ENCODE measurements around the gene TMEM98. TPM values are rescaled to one million over a fixed set of nuclear protein-coding genes. Genes with fewer than 3 reads are reported as not detected.
"Not testable (repeated sequence)": the region's sequence is repeated elsewhere in the genome, so short reads cannot be mapped to it uniquely, and the experiment has no call there.

Gene TMEM98
- total RNA-seq, 1 donor from 2014 or later: 47.9 TPM

- no peak for ATAC-seq
- intact Hi-C loops (cut with DNase I): no loop called here
- TF ChIP-seq, protein P1, sequence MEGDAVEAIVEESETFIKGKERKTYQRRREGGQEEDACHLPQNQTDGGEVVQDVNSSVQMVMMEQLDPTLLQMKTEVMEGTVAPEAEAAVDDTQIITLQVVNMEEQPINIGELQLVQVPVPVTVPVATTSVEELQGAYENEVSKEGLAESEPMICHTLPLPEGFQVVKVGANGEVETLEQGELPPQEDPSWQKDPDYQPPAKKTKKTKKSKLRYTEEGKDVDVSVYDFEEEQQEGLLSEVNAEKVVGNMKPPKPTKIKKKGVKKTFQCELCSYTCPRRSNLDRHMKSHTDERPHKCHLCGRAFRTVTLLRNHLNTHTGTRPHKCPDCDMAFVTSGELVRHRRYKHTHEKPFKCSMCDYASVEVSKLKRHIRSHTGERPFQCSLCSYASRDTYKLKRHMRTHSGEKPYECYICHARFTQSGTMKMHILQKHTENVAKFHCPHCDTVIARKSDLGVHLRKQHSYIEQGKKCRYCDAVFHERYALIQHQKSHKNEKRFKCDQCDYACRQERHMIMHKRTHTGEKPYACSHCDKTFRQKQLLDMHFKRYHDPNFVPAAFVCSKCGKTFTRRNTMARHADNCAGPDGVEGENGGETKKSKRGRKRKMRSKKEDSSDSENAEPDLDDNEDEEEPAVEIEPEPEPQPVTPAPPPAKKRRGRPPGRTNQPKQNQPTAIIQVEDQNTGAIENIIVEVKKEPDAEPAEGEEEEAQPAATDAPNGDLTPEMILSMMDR (IDR thresholded peaks at IDR 0.05): no peak
- Histone ChIP-seq H3K27ac (no peak overlapping the region), H3K9me3 (no peaks in the 10 kb centered on the region), H3K27me3 (ENCODE audit: low read depth) (no peaks in the 10 kb centered on the region), H3K36me3 (no peaks in the 10 kb centered on the region), H3K4me1 (peaks cover 9% of the 10 kb centered on the region), H3K4me3 (no peak overlapping the region)
- no peak for DNase-seq
These were observed 45.2 kb upstream of the TMEM98 start for GRCh38 chr17:32882734-32883133.

GRCh38 chr17:32886951-32887350 is 41.0 kb upstream of the TMEM98 start:
- H3K36me3 ChIP-seq; H3K9me3 ChIP-seq; H3K27me3 ChIP-seq (ENCODE audit: low read depth); H3K4me1 ChIP-seq; ATAC-seq; H3K27ac ChIP-seq; H3K4me3 ChIP-seq; DNase-seq; intact Hi-C loops (cut with DNase I): not testable (repeated sequence)

GRCh38 chr17:32887410-32887809 is 40.5 kb upstream of the TMEM98 start:
- ATAC-seq; H3K27ac ChIP-seq; H3K4me3 ChIP-seq; H3K4me1 ChIP-seq; DNase-seq; H3K36me3 ChIP-seq; H3K27me3 ChIP-seq (ENCODE audit: low read depth); H3K9me3 ChIP-seq; intact Hi-C loops (cut with DNase I): not testable (repeated sequence)

DNA sequence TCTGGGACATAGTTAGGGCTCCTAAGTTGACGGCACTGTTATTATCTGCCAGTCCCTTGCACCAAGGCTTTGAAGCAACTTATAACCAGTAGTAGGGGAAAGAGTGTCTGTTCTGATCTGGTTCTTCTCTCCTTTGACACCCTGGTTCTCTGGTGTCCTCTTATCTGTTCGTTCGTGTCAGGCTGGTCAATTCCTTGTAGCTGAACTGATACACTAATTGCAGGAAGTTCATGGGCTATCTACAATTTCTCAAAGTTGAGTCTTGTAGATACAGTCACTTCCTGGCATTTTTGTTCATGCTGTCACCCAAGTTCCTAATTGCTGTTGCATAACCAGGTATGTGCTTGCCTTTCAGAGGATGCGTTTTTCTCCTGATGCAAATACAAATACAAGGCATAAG is 33.7 kb upstream of the TMEM98 start:
- no peak overlapping the region for H3K4me3 ChIP-seq
- H3K27me3 ChIP-seq (ENCODE audit: low read depth): no peaks in the 10 kb centered on the region
- H3K27ac ChIP-seq: no peak overlapping the region
- TF ChIP-seq, protein P1 (IDR thresholded peaks at IDR 0.05): no peak
- H3K4me1 ChIP-seq: no peaks in the 10 kb centered on the region
- no peaks in the 10 kb centered on the region for H3K36me3 ChIP-seq
- ATAC-seq (no peak), DNase-seq (no peak)
- intact Hi-C loops (cut with DNase I): no loop called here
- no peaks in the 10 kb centered on the region for H3K9me3 ChIP-seq

GRCh38 chr17:32896647-32897258 is 31.2 kb upstream of the TMEM98 start:
- H3K4me1 ChIP-seq: no peaks in the 10 kb centered on the region
- no peak for DNase-seq
- H3K9me3 ChIP-seq: no peaks in the 10 kb centered on the region
- H3K27ac ChIP-seq: no peak overlapping the region
- no peak overlapping the region for H3K4me3 ChIP-seq
- TF ChIP-seq, protein P1 (IDR thresholded peaks at IDR 0.05): no peak
- intact Hi-C loops (cut with DNase I): no loop called here
- no peaks in the 10 kb centered on the region for H3K27me3 ChIP-seq (ENCODE audit: low read depth)
- no peak for ATAC-seq
- no peaks in the 10 kb centered on the region for H3K36me3 ChIP-seq

DNA sequence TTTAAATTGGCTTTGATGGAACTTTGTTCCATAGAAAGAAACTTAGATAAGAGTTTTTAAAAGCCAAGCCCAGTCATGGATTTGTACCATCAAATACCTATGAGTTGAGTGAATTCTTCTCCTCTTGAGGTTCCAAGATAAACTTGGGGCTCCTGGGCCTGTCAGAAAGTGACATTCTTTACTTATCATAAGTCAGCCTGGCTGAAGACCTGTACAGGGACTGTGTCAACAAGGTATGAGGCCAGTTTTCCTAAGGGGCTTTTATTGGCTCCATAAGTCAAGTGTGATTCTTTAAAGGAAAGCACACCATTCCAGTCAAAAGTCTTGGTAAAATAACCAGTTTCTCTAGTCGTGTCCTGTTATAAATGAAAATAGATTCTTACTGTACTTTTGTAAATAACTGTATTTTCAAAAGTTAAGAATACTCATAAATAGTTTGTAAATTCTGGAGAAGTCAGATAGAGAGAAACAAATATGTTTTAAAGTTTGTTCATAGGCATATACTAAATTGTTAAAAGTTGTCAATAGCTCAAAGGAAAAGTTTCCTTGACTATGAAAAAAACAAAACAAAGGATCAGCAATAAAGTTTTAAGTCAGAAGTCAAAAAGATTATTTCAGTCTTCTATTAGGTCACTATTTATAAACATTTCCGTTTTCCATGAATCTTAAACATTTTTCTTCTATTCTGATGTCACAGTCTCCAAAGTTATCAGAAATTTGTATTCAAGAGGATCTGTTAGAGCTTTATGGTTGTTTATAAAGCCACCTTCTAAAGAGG is 28.5 kb upstream of the TMEM98 start:
- Histone ChIP-seq H3K27me3 (ENCODE audit: low read depth) (peaks cover 5% of the 10 kb centered on the region), H3K9me3 (no peaks in the 10 kb centered on the region), H3K36me3 (no peaks in the 10 kb centered on the region), H3K27ac (no peak overlapping the region), H3K4me3 (no peak overlapping the region), H3K4me1 (no peaks in the 10 kb centered on the region)
- ATAC-seq (no peak), DNase-seq (no peak)
- TF ChIP-seq, protein P1 (IDR thresholded peaks at IDR 0.05): no peak
- intact Hi-C loops (cut with DNase I): no loop called here
